Mesothelial cell of epicardium (in vitro differentiated cells): Measurements from ENCODE around the gene RAB27B. TPM values are rescaled to one million over a fixed set of nuclear protein-coding genes. Genes with fewer than 3 reads are reported as not detected.
A peak's percentile ranks its signal among the peaks of the same experiment; 100 is the strongest.

ENCODE experiments used
- DNase-seq, 2 experiments: peaks; one replicate each; pipeline ENCODE4 v3.0.0; 2021; ENCODE audit warnings: low spot score in 2 of 2; ENCODE audit not compliant: unreplicated experiment in 2 of 2
- H3K27ac Mint-ChIP-seq: 2 replicates; pipeline ENCODE4 v1.8.0; 2021; ENCODE audit warnings: mixed read lengths
- H3K27me3 Mint-ChIP-seq: 2 replicates; pipeline ENCODE4 v1.8.0; 2021; ENCODE audit warnings: low read depth, mixed read lengths
- H3K36me3 Mint-ChIP-seq: 2 replicates; pipeline ENCODE4 v1.8.0; 2021; ENCODE audit warnings: mixed read lengths
- H3K4me1 Mint-ChIP-seq: 2 replicates; pipeline ENCODE4 v1.8.0; 2021; ENCODE audit warnings: mixed read lengths
- H3K4me3 Mint-ChIP-seq: 2 replicates; pipeline ENCODE4 v1.8.0; 2021; ENCODE audit warnings: mild to moderate bottlenecking, moderate library complexity, mixed read lengths
- H3K9me3 Mint-ChIP-seq: 2 replicates; pipeline ENCODE4 v1.8.0; 2021; ENCODE audit warnings: mixed read lengths
- CTCF ChIP-seq: fragments of 200-600 bp; sonication (generic); IDR thresholded peaks from one replicate; pipeline ENCODE4 v1.5.0; 2021; ENCODE audit warnings: antibody characterized with exemption; ENCODE audit not compliant: unreplicated experiment
- total RNA-seq: library from RNA; stranded (reverse); gene quantifications from 3 replicates; pipeline ENCODE4 v1.2.1, GENCODE V29; 2021

Gene RAB27B
- total RNA-seq, 1 donor from 2014 or later, result 0.98 TPM

DNA sequence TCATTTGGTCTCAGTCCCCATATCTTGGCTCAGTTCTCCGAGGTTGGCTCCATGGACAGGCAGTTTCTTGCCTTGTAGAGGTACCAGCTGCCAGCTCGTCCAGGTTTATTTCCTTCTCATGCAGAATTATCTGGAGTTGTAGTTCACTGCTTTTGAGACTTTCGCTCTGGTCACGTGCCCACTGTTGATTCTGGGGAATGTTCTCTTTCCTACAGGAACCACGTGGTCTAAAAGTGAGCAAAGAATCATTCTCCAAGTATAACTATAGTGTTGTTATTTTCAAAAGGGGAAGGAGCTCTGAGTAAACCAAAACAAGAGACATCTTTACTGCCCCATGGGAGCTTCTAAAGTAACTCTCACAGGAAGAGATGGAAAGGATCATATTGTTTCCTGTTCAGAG, 41.2 kb upstream of the RAB27B start:
- Mint-ChIP-seq H3K4me3 (no peak overlapping the region), H3K4me1 (peaks cover 4% of the 10 kb centered on the region), H3K27ac (no peak overlapping the region), H3K36me3 (no peaks in the 10 kb centered on the region), H3K9me3 (peaks cover 7% of the 10 kb centered on the region), H3K27me3 (no peaks in the 10 kb centered on the region)
- TF ChIP-seq CTCF, result no peak
- DNase-seq, result no peak

- Mint-ChIP-seq H3K4me1 (peaks cover 4% of the 10 kb centered on the region), H3K4me3 (no peak overlapping the region), H3K27me3 (no peaks in the 10 kb centered on the region), H3K36me3 (no peaks in the 10 kb centered on the region), H3K27ac (no peak overlapping the region), H3K9me3 (peaks cover 7% of the 10 kb centered on the region)
- no peak for TF ChIP-seq CTCF
- no peak for DNase-seq
Measured at GRCh38 chr18:54787616-54788015, 40.7 kb upstream of the RAB27B start.

- DNase-seq, result no peak
- Mint-ChIP-seq H3K4me3 (no peak overlapping the region), H3K4me1 (peaks cover 12% of the 10 kb centered on the region), H3K36me3 (no peaks in the 10 kb centered on the region), H3K9me3 (no peaks in the 10 kb centered on the region), H3K27me3 (peaks cover 2% of the 10 kb centered on the region), H3K27ac (no peak overlapping the region)
- TF ChIP-seq CTCF, result no peak
Measured at GRCh38 chr18:54790109-54790508, 38.2 kb upstream of the RAB27B start.

GRCh38 chr18:54791657-54792056, 36.6 kb upstream of the RAB27B start:
- Mint-ChIP-seq H3K4me1 (peaks cover 14% of the 10 kb centered on the region), H3K27me3 (peaks cover 2% of the 10 kb centered on the region), H3K36me3 (no peaks in the 10 kb centered on the region), H3K9me3 (no peaks in the 10 kb centered on the region), H3K27ac (no peak overlapping the region), H3K4me3 (no peak overlapping the region)
- DNase-seq, result no peak
- TF ChIP-seq CTCF, result no peak

GRCh38 chr18:54792079-54792478, 36.2 kb upstream of the RAB27B start:
- TF ChIP-seq CTCF, result no peak
- H3K36me3 Mint-ChIP-seq, result no peaks in the 10 kb centered on the region

GRCh38 chr18:54794823-54795222, 33.5 kb upstream of the RAB27B start:
- Mint-ChIP-seq H3K36me3 (no peaks in the 10 kb centered on the region), H3K27ac (peak overlapping the region; percentile 5), H3K4me1 (peaks cover 10% of the 10 kb centered on the region), H3K4me3 (no peak overlapping the region), H3K27me3 (peaks cover 2% of the 10 kb centered on the region), H3K9me3 (no peaks in the 10 kb centered on the region)
- no peak for TF ChIP-seq CTCF
- DNase-seq, result no peak

More at GRCh38 chr18:54792079-54792478, 36.2 kb upstream of the RAB27B start:
- Mint-ChIP-seq H3K27me3 (peaks cover 2% of the 10 kb centered on the region), H3K9me3 (no peaks in the 10 kb centered on the region), H3K4me1 (peaks cover 14% of the 10 kb centered on the region), H3K4me3 (no peak overlapping the region), H3K27ac (no peak overlapping the region)
- DNase-seq, result no peak
